Endothelial cell of umbilical vein (primary cell): ENCODE results near the gene PHTF1. TPM values are rescaled to one million over a fixed set of nuclear protein-coding genes. Genes with fewer than 3 reads are reported as not detected.

Source experiments
- BruUV-seq: library from RNA; stranded (reverse); fragments of 400-500 nt; replicated peaks from 2 replicates; lab custom pipeline; 2021; lab: Mats Ljungman, UMichigan
- CTCF ChIA-PET: fragments of 300-600, 350-600 bp; sonication (Branson Sonifier 250); formaldehyde crosslinking; loops from one replicate; lab custom pipeline; 2021; ENCODE audit warnings: antibody characterized with exemption, inconsistent platforms; lab: Charles Lee
- POLR2A ChIA-PET: fragments of 300-600, 350-600 bp; sonication (Branson Sonifier 250); formaldehyde crosslinking; loops from one replicate; lab custom pipeline; 2021; ENCODE audit warnings: antibody characterized with exemption, inconsistent platforms; lab: Charles Lee
- DNase-seq: peaks from one replicate; pipeline ENCODE4 v3.0.0-alpha.2; 2011; ENCODE audit warnings: low read depth, low spot score
- FAIRE-seq: peaks from 2 replicates; lab custom pipeline; 2011; peaks lifted over from hg19 to GRCh38; lab: Jason Lieb, UNC
- H2AFZ ChIP-seq: 2 replicates; pipeline ENCODE4 v1.6.0; 2012; ENCODE audit warnings: low read depth, low read length, control low read depth, inconsistent platforms
- H3K27ac ChIP-seq: 2 replicates; pipeline ENCODE4 v1.5.1; 2011; ENCODE audit warnings: low read depth, mild to moderate bottlenecking, control low read depth, low read length, moderate library complexity; ENCODE audit not compliant: insufficient read depth
- H3K27me3 ChIP-seq, 2 experiments: 2 replicates each; pipeline versions ENCODE4 v1.6.0 to v1.6.1; 2011; ENCODE audit warnings: low read length in 2 of 2, mixed read lengths in 1 of 2; ENCODE audit not compliant: control insufficient read depth in 2 of 2, insufficient read depth in 2 of 2
- H3K36me3 ChIP-seq, 2 experiments: 2 replicates in 1 of 2; 3 replicates in 1 of 2; pipeline ENCODE4 v1.5.1; 2011; ENCODE audit warnings: low read length in 2 of 2, mild to moderate bottlenecking in 1 of 2, moderate library complexity in 1 of 2; ENCODE audit not compliant: control insufficient read depth in 2 of 2, insufficient read depth in 2 of 2; ENCODE audit errors: extremely low read depth in 1 of 2
- H3K4me1 ChIP-seq: 3 replicates; pipeline ENCODE4 v1.5.1; 2011; ENCODE audit warnings: mild to moderate bottlenecking, low read length; ENCODE audit not compliant: control insufficient read depth, insufficient read depth; ENCODE audit errors: extremely low read depth
- H3K4me2 ChIP-seq: 2 replicates; pipeline ENCODE4 v1.6.1; 2011; ENCODE audit warnings: low read length, control low read depth, mixed read lengths; ENCODE audit not compliant: insufficient read depth
- H3K4me3 ChIP-seq, 3 experiments: fragments of 200-600 bp in 1 of 3; sonication (generic), shearing (Covaris generic) in 1 of 3; replicated peaks in 1 of 3; 2 replicates each; pipeline ENCODE4 v1.5.1; 2011 to 2016; ENCODE audit warnings: control low read depth in 3 of 3, low read length in 3 of 3, mild to moderate bottlenecking in 2 of 3, inconsistent platforms in 1 of 3, low read depth in 1 of 3, moderate library complexity in 1 of 3; ENCODE audit not compliant: insufficient read depth in 1 of 3
- H3K79me2 ChIP-seq: 2 replicates; pipeline ENCODE4 v1.6.0; 2012; ENCODE audit warnings: low read length, inconsistent platforms; ENCODE audit not compliant: control insufficient read depth, insufficient read depth
- H3K9ac ChIP-seq: replicated peaks from 2 replicates; pipeline ENCODE3; 2011; ENCODE audit warnings: low read length, control low read depth; ENCODE audit not compliant: insufficient read depth; ENCODE audit errors: extremely low read depth
- H3K9me1 ChIP-seq: replicated peaks from 3 replicates; pipeline ENCODE4 v1.6.0; 2011; ENCODE audit warnings: mild to moderate bottlenecking, low read length; ENCODE audit not compliant: control insufficient read depth, insufficient read depth; ENCODE audit errors: extremely low read depth
- H3K9me3 ChIP-seq: replicated peaks from 2 replicates; pipeline ENCODE4 v1.5.1; 2012; ENCODE audit warnings: low read length, inconsistent platforms; ENCODE audit not compliant: control insufficient read depth, insufficient read depth
- H4K20me1 ChIP-seq: replicated peaks from 2 replicates; pipeline ENCODE3; 2011; ENCODE audit warnings: mild to moderate bottlenecking, low read length; ENCODE audit not compliant: control insufficient read depth, insufficient read depth; ENCODE audit errors: extremely low read depth
- CTCF ChIP-seq, 2 donors: IDR thresholded peaks; 1 replicate in 1 of 2; 2 replicates in 1 of 2; pipeline ENCODE4 v1.5.1; 2011; ENCODE audit warnings: low read length in 2 of 2, mild to moderate bottlenecking in 2 of 2, moderate library complexity in 2 of 2, control low read depth in 1 of 2, inconsistent platforms in 1 of 2, low read depth in 1 of 2; ENCODE audit not compliant: insufficient read depth in 1 of 2; ENCODE audit errors: extremely low read depth in 1 of 2
- EZH2 ChIP-seq: IDR thresholded peaks from 2 replicates; pipeline ENCODE4 v1.6.1; 2012; ENCODE audit warnings: borderline replicate concordance, low read depth, mild to moderate bottlenecking, moderate library complexity, low read length, inconsistent platforms; ENCODE audit not compliant: severe bottlenecking
- FOS ChIP-seq: IDR thresholded peaks from 2 replicates; pipeline ENCODE4 v1.6.1; 2011; ENCODE audit warnings: mild to moderate bottlenecking, low read length, moderate library complexity, borderline replicate concordance; ENCODE audit not compliant: insufficient read depth
- GATA2 ChIP-seq: IDR thresholded peaks from 2 replicates; pipeline ENCODE4 v1.7.0; 2011; ENCODE audit warnings: low read depth, mild to moderate bottlenecking, moderate library complexity, mixed read lengths, low read length; ENCODE audit not compliant: insufficient read length, insufficient read depth
- JUN ChIP-seq: IDR thresholded peaks from 2 replicates; pipeline ENCODE4 v1.6.1; 2011; ENCODE audit warnings: borderline replicate concordance, low read depth; ENCODE audit not compliant: insufficient read length, insufficient read depth
- MAX ChIP-seq: IDR thresholded peaks from 2 replicates; pipeline ENCODE4 v1.6.1; 2011; ENCODE audit not compliant: insufficient read depth, insufficient read length
- MYC ChIP-seq: IDR thresholded peaks from one replicate; pipeline ENCODE4 v1.6.1; 2011; ENCODE audit warnings: mild to moderate bottlenecking, low read depth, low read length
- POLR2A ChIP-seq: IDR thresholded peaks from 2 replicates; pipeline ENCODE4 v1.6.1; 2012; ENCODE audit warnings: low read depth, mild to moderate bottlenecking, control low read depth, low read length
- POLR2AphosphoS5 ChIP-seq: IDR thresholded peaks from 2 replicates; pipeline ENCODE4 v1.6.1; 2012; ENCODE audit warnings: low read depth, mild to moderate bottlenecking, control low read depth, low read length, moderate library complexity; ENCODE audit not compliant: insufficient read depth
- dilution Hi-C: fragments of 300-500 bp; cut with MboI; formaldehyde crosslinking; loops from one replicate; pipeline ENCODE4 v1.15.0; 2019; ENCODE audit warnings: low sequenced_read_pairs; ENCODE audit not compliant: extremely low pct_ligation_motif_present
- intact Hi-C: fragments of 100-400 bp; cut with micrococcal nuclease; formaldehyde crosslinking; loops from one replicate; pipeline ENCODE4 v1.10.0; 2022
- polyA plus RNA-seq, 4 experiments: library from polyadenylated mRNA; depleted of rRNA in 3 of 4; stranded (reverse) in 3 of 4; unstranded in 1 of 4; fragments of >200 nt; gene quantifications; 2 replicates each; pipeline versions ENCODE4 v1.2.1 to v1.2.3, GENCODE V29; 2011 to 2012; ENCODE audit warnings: missing spikeins in 1 of 4
- total RNA-seq: library from RNA; stranded (reverse); gene quantifications from 2 replicates; pipeline ENCODE4 v1.2.3, GENCODE V29; 2021

Gene PHTF1
- total and polyA plus RNA-seq, 2 donors (not counting 3 experiments of a cell fraction or from before 2014, with no cell fraction given) = 26.3 to 62.6 TPM

- dilution Hi-C loops (no loop called here), intact Hi-C loops (no loop called here)
- no peaks in the 10 kb centered on the region for H3K36me3 ChIP-seq
- no peak overlapping the region for H3K9ac ChIP-seq
- H3K27me3 ChIP-seq = no peaks in the 10 kb centered on the region
- no peaks in the 10 kb centered on the region for H3K9me1 ChIP-seq
- H2AFZ ChIP-seq = no peak overlapping the region
- FAIRE-seq = no peak
- DNase-seq = no peak
- POLR2A ChIA-PET = no interaction called here
- no peak overlapping the region for H3K4me2 ChIP-seq
- H3K9me3 ChIP-seq = no peaks in the 10 kb centered on the region
- peaks cover 7% of the 10 kb centered on the region for H3K4me1 ChIP-seq
- TF ChIP-seq POLR2AphosphoS5 (no peak), CTCF (IDR thresholded peaks at IDR 0.05; ENCODE audit: extremely low read depth in 1 of 2, insufficient read depth in 1 of 2, low read depth in 1 of 2, low read length in 2 of 2) (no peak), FOS (no peak), EZH2 (no peak), MAX (no peak), GATA2 (no peak), MYC (no peak), JUN (no peak), POLR2A (no peak)
- CTCF ChIA-PET = no interaction called here
- BruUV-seq = no TSS peak
- H3K4me3 ChIP-seq = no peak overlapping the region
- peaks cover 45% of the 10 kb centered on the region for H3K79me2 ChIP-seq
- no peak overlapping the region for H3K27ac ChIP-seq
- no peaks in the 10 kb centered on the region for H4K20me1 ChIP-seq
These were observed 28.4 kb upstream of the PHTF1 start for GRCh38 chr1:113787663-113788062.
